H1 (cell line): ENCODE data around the gene CCNI. TPM values are rescaled to one million over a fixed set of nuclear protein-coding genes. Genes with fewer than 3 reads are reported as not detected.

Experiments used
- CTCF ChIA-PET: fragments of 300-600 bp; sonication (Branson Sonifier 250); formaldehyde crosslinking; loops from one replicate; lab custom pipeline; 2021; ENCODE audit not compliant: partially characterized antibody; lab: Charles Lee
- POLR2A ChIA-PET: fragments of 300-600 bp; sonication (Branson Sonifier 250); formaldehyde crosslinking; loops from one replicate; lab custom pipeline; 2021; ENCODE audit warnings: inconsistent platforms; ENCODE audit not compliant: partially characterized antibody; lab: Charles Lee
- DNase-seq, 2 experiments: peaks; one replicate each; pipeline versions ENCODE4 v3.0.0 to v3.0.0-alpha.2; 2010 to 2022; ENCODE audit warnings: low spot score in 2 of 2, low read depth in 1 of 2, mixed read lengths in 1 of 2
- FAIRE-seq: peaks from 2 replicates; lab custom pipeline; 2011; peaks lifted over from hg19 to GRCh38; lab: Jason Lieb, UNC
- H2AFZ ChIP-seq: 2 replicates; pipeline ENCODE4 v1.8.1; 2012; ENCODE audit warnings: low read length, inconsistent platforms
- H2AK5ac ChIP-seq: 2 replicates; pipeline ENCODE4 v1.6.1; 2013; ENCODE audit warnings: low read depth, low read length
- H2BK120ac ChIP-seq: replicated peaks from 2 replicates; pipeline ENCODE3; 2013; ENCODE audit warnings: low read depth, low read length, inconsistent platforms
- H2BK12ac ChIP-seq: 2 replicates; pipeline ENCODE4 v1.6.1; 2013; ENCODE audit warnings: low read depth, low read length
- H2BK15ac ChIP-seq: 2 replicates; pipeline ENCODE4 v1.6.1; 2013; ENCODE audit warnings: low read length
- H2BK20ac ChIP-seq: 2 replicates; pipeline ENCODE4 v1.6.1; 2013; ENCODE audit warnings: low read length
- H2BK5ac ChIP-seq: 2 replicates; pipeline ENCODE4 v1.6.1; 2013; ENCODE audit warnings: low read depth, low read length
- H3K14ac ChIP-seq: 2 replicates; pipeline ENCODE4 v1.6.1; 2013; ENCODE audit warnings: inconsistent platforms; ENCODE audit not compliant: insufficient read length
- H3K18ac ChIP-seq: 2 replicates; pipeline ENCODE4 v1.6.1; 2013; ENCODE audit warnings: low read length; ENCODE audit errors: extremely low read depth
- H3K23ac ChIP-seq: 2 replicates; pipeline ENCODE4 v1.6.1; 2013; ENCODE audit warnings: inconsistent platforms; ENCODE audit not compliant: insufficient read length
- H3K23me2 ChIP-seq: 2 replicates; pipeline ENCODE4 v1.6.1; 2013; ENCODE audit warnings: low read depth, low read length
- H3K27ac ChIP-seq: 2 replicates; pipeline ENCODE4 v1.6.1; 2011; ENCODE audit warnings: low read depth, low read length, inconsistent platforms
- H3K27me3 ChIP-seq, 4 experiments: replicated peaks in 1 of 4; 1 replicate in 1 of 4; 2 replicates in 3 of 4; pipeline versions ENCODE4 v1.6.1 to v1.8.1; 2011 to 2013; ENCODE audit warnings: low read length in 3 of 4, mild to moderate bottlenecking in 3 of 4, inconsistent platforms in 2 of 4, mixed read lengths in 2 of 4, moderate library complexity in 1 of 4; ENCODE audit not compliant: control insufficient read depth in 3 of 4, insufficient read depth in 3 of 4; ENCODE audit errors: extremely low read depth in 1 of 4
- H3K36me3 ChIP-seq, 4 experiments: 2 replicates each; pipeline versions ENCODE4 v1.6.1 to v1.8.1; 2011 to 2013; ENCODE audit warnings: mild to moderate bottlenecking in 4 of 4, low read length in 3 of 4, moderate library complexity in 2 of 4, control low read depth in 1 of 4, inconsistent platforms in 1 of 4; ENCODE audit not compliant: insufficient read depth in 4 of 4, control insufficient read depth in 2 of 4
- H3K4ac ChIP-seq: replicated peaks from 2 replicates; pipeline ENCODE3; 2013; ENCODE audit warnings: low read length, low read depth, mixed read lengths, inconsistent platforms; ENCODE audit not compliant: insufficient read length
- H3K4me1 ChIP-seq, 4 experiments: replicated peaks in 1 of 4; 1 replicate in 1 of 4; 2 replicates in 3 of 4; pipeline versions ENCODE4 v1.6.1 to v1.8.1; 2011 to 2013; ENCODE audit warnings: low read length in 3 of 4, inconsistent platforms in 2 of 4, mixed read lengths in 1 of 4; ENCODE audit not compliant: insufficient read depth in 4 of 4, control insufficient read depth in 3 of 4
- H3K4me2 ChIP-seq, 2 experiments: 2 replicates each; pipeline versions ENCODE4 v1.6.1 to v1.8.1; 2011 to 2013; ENCODE audit warnings: low read depth in 2 of 2, low read length in 2 of 2, control low read depth in 1 of 2, inconsistent platforms in 1 of 2, mild to moderate bottlenecking in 1 of 2; ENCODE audit not compliant: insufficient read depth in 1 of 2
- H3K4me3 ChIP-seq, 4 experiments: fragments of 200-600, 300-600 bp in 1 of 4; sonication (generic), shearing (Covaris generic), sonication (Bioruptor Twin) in 1 of 4; 2 replicates each; pipeline versions ENCODE4 v1.5.1 to v1.8.1; 2011 to 2016; ENCODE audit warnings: low read length in 4 of 4, low read depth in 3 of 4, control low read depth in 2 of 4, inconsistent platforms in 2 of 4, mild to moderate bottlenecking in 2 of 4, mixed read lengths in 1 of 4, moderate library complexity in 1 of 4; ENCODE audit not compliant: insufficient read depth in 2 of 4; ENCODE audit errors: extremely low read depth in 1 of 4
- H3K56ac ChIP-seq: replicated peaks from 2 replicates; pipeline ENCODE3; 2013; ENCODE audit warnings: low read depth, mild to moderate bottlenecking, mixed read lengths, low read length, inconsistent platforms; ENCODE audit not compliant: insufficient read length
- H3K79me1 ChIP-seq: 2 replicates; pipeline ENCODE4 v1.6.1; 2013; ENCODE audit warnings: low read depth, low read length, control low read depth
- H3K79me2 ChIP-seq, 2 experiments: 2 replicates each; pipeline versions ENCODE4 v1.6.1 to v1.8.1; 2012 to 2013; ENCODE audit warnings: low read length in 2 of 2, mild to moderate bottlenecking in 2 of 2, inconsistent platforms in 1 of 2; ENCODE audit not compliant: insufficient read depth in 2 of 2, control insufficient read depth in 1 of 2
- H3K9ac ChIP-seq, 4 experiments: replicated peaks in 1 of 4; 1 replicate in 1 of 4; 2 replicates in 3 of 4; pipeline versions ENCODE4 v1.6.1 to v1.8.1; 2011 to 2013; ENCODE audit warnings: low read depth in 3 of 4, low read length in 3 of 4, control low read depth in 2 of 4, mild to moderate bottlenecking in 2 of 4, moderate library complexity in 2 of 4, inconsistent platforms in 1 of 4; ENCODE audit errors: extremely low read depth in 1 of 4
- H3K9me3 ChIP-seq, 2 experiments: 2 replicates each; pipeline versions ENCODE4 v1.6.1 to v1.8.1; 2012 to 2013; ENCODE audit warnings: mild to moderate bottlenecking in 2 of 2, moderate library complexity in 2 of 2, control low read depth in 1 of 2, inconsistent platforms in 1 of 2, low read depth in 1 of 2, low read length in 1 of 2, mixed read lengths in 1 of 2; ENCODE audit not compliant: insufficient read depth in 2 of 2
- H4K20me1 ChIP-seq, 2 experiments: replicated peaks in 1 of 2; 2 replicates each; pipeline versions ENCODE3 to v1.8.1; 2011 to 2013; ENCODE audit warnings: inconsistent platforms in 2 of 2, low read length in 2 of 2, mild to moderate bottlenecking in 1 of 2; ENCODE audit not compliant: insufficient read depth in 2 of 2, control insufficient read depth in 1 of 2
- H4K5ac ChIP-seq: 2 replicates; pipeline ENCODE4 v1.6.1; 2013; ENCODE audit warnings: low read length, low read depth, mixed read lengths, inconsistent platforms; ENCODE audit not compliant: insufficient read length
- H4K8ac ChIP-seq: 2 replicates; pipeline ENCODE4 v1.8.0; 2013; ENCODE audit warnings: mild to moderate bottlenecking, moderate library complexity, low read length, inconsistent platforms; ENCODE audit not compliant: insufficient read depth; ENCODE audit errors: extremely low read depth
- H4K91ac ChIP-seq: replicated peaks from 2 replicates; pipeline ENCODE3; 2013; ENCODE audit warnings: low read length, mixed read lengths, inconsistent platforms; ENCODE audit not compliant: insufficient read length
- BRCA1 ChIP-seq: IDR thresholded peaks from 2 replicates; pipeline ENCODE4 v1.6.1; 2012; ENCODE audit warnings: low read depth, low read length, improper control_type of control experiment
- CEBPB ChIP-seq: IDR thresholded peaks from 2 replicates; pipeline ENCODE4 v1.6.1; 2012; ENCODE audit warnings: low read depth, low read length
- CHD1 ChIP-seq: IDR thresholded peaks from 2 replicates; pipeline ENCODE4 v1.6.1; 2012; ENCODE audit warnings: low read depth, low read length, improper control_type of control experiment
- EP300 ChIP-seq, 2 experiments: IDR thresholded peaks; 1 replicate in 1 of 2; 2 replicates in 1 of 2; pipeline ENCODE4 v1.6.1; 2011 to 2012; ENCODE audit warnings: low read depth in 2 of 2, low read length in 2 of 2, mild to moderate bottlenecking in 2 of 2, borderline replicate concordance in 1 of 2, inconsistent platforms in 1 of 2, moderate library complexity in 1 of 2
- MAX ChIP-seq: IDR thresholded peaks from 2 replicates; pipeline ENCODE4 v1.6.1; 2012; ENCODE audit warnings: inconsistent platforms
- SP4 ChIP-seq: IDR thresholded peaks from 2 replicates; pipeline ENCODE4 v1.6.1; 2012; ENCODE audit warnings: low read length, inconsistent platforms
- SUZ12 ChIP-seq: fragments of 200-600 bp; sonication (generic); IDR thresholded peaks from 2 replicates; pipeline ENCODE4 v1.6.1; 2012; ENCODE audit warnings: mild to moderate bottlenecking, inconsistent platforms, low read length, moderate library complexity, mixed read lengths
- TAF7 ChIP-seq: optimal IDR thresholded peaks from 2 replicates; pipeline ENCODE3; 2011; ENCODE audit warnings: low read depth, mild to moderate bottlenecking, inconsistent platforms, low read length, moderate library complexity, borderline replicate concordance
- WGBS, 2 experiments: shearing (Covaris generic) in 1 of 2; methylation state at CpG; one replicate each; pipeline versions ENCODE4 v1.1.6 to v1.1.7; 2013 to 2015; ENCODE audit warnings: low lambda C conversion rate in 2 of 2, mixed read lengths in 2 of 2, inconsistent platforms in 1 of 2, low coverage in 1 of 2, missing lambda C conversion rate in 1 of 2; ENCODE audit not compliant: insufficient replicate concordance in 2 of 2, insufficient coverage in 1 of 2, insufficient read length in 1 of 2; ENCODE audit errors: extremely low coverage in 1 of 2, missing lambda C conversion rate in 1 of 2; 5-methylcytosine and 5-hydroxymethylcytosine counted together
- polyA plus RNA-seq, 7 experiments: library from polyadenylated mRNA; depleted of rRNA in 3 of 7; stranded (reverse) in 5 of 7; unstranded in 2 of 7; fragments of >200 nt in 5 of 7; fragments of 200-250 nt in 2 of 7; gene quantifications; 1 replicate in 5 of 7; 2 replicates in 1 of 7; 4 replicates in 1 of 7; pipeline versions ENCODE4 v1.2.1 to v1.2.3, GENCODE V29; 2011 to 2013; ENCODE audit warnings: missing spikeins in 2 of 7, mixed read lengths in 2 of 7
- total RNA-seq: library from RNA; stranded (reverse); fragmentation: NEBNext Ultra II Directional; extraction: Animal tissue kit (Norgen Biotek cat#: 25700); gene quantifications from 2 replicates; pipeline ENCODE4 v1.2.1, GENCODE V29; 2021

CCNI gene
- total and polyA plus RNA-seq, 2 of the 8 experiments (the other 6 are each of a cell fraction or from before 2014, with no cell fraction given): 97.8 to 234 TPM

- Histone ChIP-seq H2BK12ac (peak overlapping the region; percentile 95), H3K56ac (no peak overlapping the region), H3K79me2 (no peaks in the 10 kb centered on the region), H3K27ac (no peak overlapping the region; the same call in 1 of the 2 replicates), H3K9me3 (no peaks in the 10 kb centered on the region), H2BK20ac (0 out of 2 replicates have a peak overlapping the region, but pooled peaks have one; percentile 2), H3K4me1 (peaks cover 1 to 15% (median 6%) of the 10 kb centered on the region in 4 experiments; a peak in 4 of 7 replicates), H4K5ac (no peak overlapping the region), H2AFZ (no peak overlapping the region), H3K4me3 (no peak overlapping the region), H2BK5ac (peak overlapping the region; percentile 95), H3K4ac (no peak overlapping the region), H4K91ac (peak overlapping the region; percentile 82), H3K18ac (no peak overlapping the region; the same call in 1 of the 2 replicates), H2BK15ac (0 out of 2 replicates have a peak overlapping the region, but pooled peaks have one; percentile 13), H4K8ac (no peak overlapping the region), H3K14ac (no peak overlapping the region), H3K79me1 (no peaks in the 10 kb centered on the region), H2AK5ac (peak overlapping the region; percentile 45; the same call in 1 of the 2 replicates), H3K23ac (no peak overlapping the region), H3K36me3 (peaks cover 0 to 34% (median 20%) of the 10 kb centered on the region in 4 experiments; a peak in 5 of 8 replicates), H3K4me2 (no peak overlapping the region), H3K27me3 (no peaks in the 10 kb centered on the region), H4K20me1 (peaks cover 0 to 3% of the 10 kb centered on the region in 2 experiments), H3K9ac (no peak overlapping the region), H2BK120ac (no peak overlapping the region), H3K23me2 (no peaks in the 10 kb centered on the region)
- DNase-seq (no peak), FAIRE-seq (peak; percentile 19)
- ChIA-PET POLR2A (interaction anchor here (1.3 to 2.0 kb wide), 3 partner anchors 10 to 34 kb away, joined by 3 to 8 read pairs (median 4); no protein-coding TSS in a partner anchor), CTCF (interaction anchor here (1.1 to 1.3 kb wide), 2 partner anchors 20 to 23 kb away, joined by 3 to 4 read pairs; no protein-coding TSS in a partner anchor)
- 84% methylated on average over 5 of the region's 5 CpGs; no CpG with 5 or more reads in 1 of the 2 experiments for WGBS, 2 experiments
- TF ChIP-seq TAF7 (no peak), BRCA1 (no peak), MAX (no peak), CEBPB (peak; percentile 52), SUZ12 (no peak), SP4 (no peak), EP300 (IDR thresholded peaks at IDR 0.05; ENCODE audit: borderline replicate concordance in 1 of 2, low read depth in 2 of 2, low read length in 2 of 2) (no peak), CHD1 (no peak)
Measured at GRCh38 chr4:77021614-77022089, 54.1 kb downstream of the CCNI start.
